SK-N-SH (cell line): ENCODE data around the gene GPRC6A. TPM values are rescaled to one million over a fixed set of nuclear protein-coding genes. Genes with fewer than 3 reads are reported as not detected.

Source experiments
- FOXM1 ChIP-seq: IDR thresholded peaks from 2 replicates; pipeline ENCODE4 v1.4.0; 2012; ENCODE audit warnings: low read depth, mild to moderate bottlenecking
- MXI1 ChIP-seq: IDR thresholded peaks from 2 replicates; pipeline ENCODE4 v1.6.1; 2012; ENCODE audit warnings: mild to moderate bottlenecking, low read depth, low read length, improper control_type of control experiment
- REST ChIP-seq: IDR thresholded peaks from 2 replicates; pipeline ENCODE4 v1.6.1; 2012; ENCODE audit warnings: mild to moderate bottlenecking, low read depth, low read length, moderate library complexity
- RFX5 ChIP-seq: IDR thresholded peaks from 2 replicates; pipeline ENCODE4 v1.6.1; 2012; ENCODE audit warnings: mild to moderate bottlenecking, improper control_type of control experiment, low read length
- RXRA ChIP-seq: IDR thresholded peaks from 2 replicates; pipeline ENCODE4 v1.4.0; 2012; ENCODE audit warnings: low read depth, mild to moderate bottlenecking, borderline replicate concordance
- USF2 ChIP-seq: fragments of 150-350 bp; IDR thresholded peaks from 2 replicates; pipeline ENCODE4 v1.6.1; 2017; ENCODE audit warnings: antibody characterized with exemption, low read length, low read depth, borderline replicate concordance
- polyA plus RNA-seq, 3 experiments: library from polyadenylated mRNA; depleted of rRNA; stranded (reverse); fragments of >200 nt; gene quantifications; 2 replicates each; pipeline ENCODE4 v1.2.3, GENCODE V29; 2012

GPRC6A gene
- polyA plus RNA-seq, 1 of the 3 experiments (the other 2 are of a cell fraction): not detected

GRCh38 chr6:116745176-116745575 lies 83.7 kb downstream of the GPRC6A start (continued):
- TF ChIP-seq REST: no peak
- no peak for TF ChIP-seq RFX5
- TF ChIP-seq FOXM1: no peak
- no peak for TF ChIP-seq RXRA
- TF ChIP-seq MXI1: no peak
- TF ChIP-seq USF2: no peak

Other genes with a start within 250 kb of the GPRC6A start
- 0.30 and 0.37 TPM in 2 replicates for gene RSPH4A, start 212.6 kb downstream of the GPRC6A start, polyA plus RNA-seq (2012; rRNA removed)
- 5.5 and 7.1 TPM in 2 replicates for gene ZUP1, start 160.3 kb downstream of the GPRC6A start, polyA plus RNA-seq (2012; rRNA removed)
- gene KPNA5, start 147.9 kb downstream of the GPRC6A start, polyA plus RNA-seq (2012; rRNA removed): 1.9 and 2.3 TPM in 2 replicates
- not detected in 2 replicates for gene FAM162B, start 63.4 kb downstream of the GPRC6A start, polyA plus RNA-seq (2012; rRNA removed)
- gene RFX6, start 48.2 kb upstream of the GPRC6A start, polyA plus RNA-seq (2012; rRNA removed): not detected in 2 replicates